Activated gamma-delta T cell treated with anti-CD3 and anti-CD28 coated beads, Interleukin-2, amount 50 U/mL, for 16 hours (primary cell): ENCODE data around the gene AP5Z1.
"Not testable (repeated sequence)": the region's sequence is repeated elsewhere in the genome, so short reads cannot be mapped to it uniquely, and the experiment has no call there.

Source experiments
- DNase-seq: peaks from one replicate; pipeline ENCODE4 v3.0.0-alpha.2; 2020; ENCODE audit warnings: low read depth

Gene AP5Z1

DNA sequence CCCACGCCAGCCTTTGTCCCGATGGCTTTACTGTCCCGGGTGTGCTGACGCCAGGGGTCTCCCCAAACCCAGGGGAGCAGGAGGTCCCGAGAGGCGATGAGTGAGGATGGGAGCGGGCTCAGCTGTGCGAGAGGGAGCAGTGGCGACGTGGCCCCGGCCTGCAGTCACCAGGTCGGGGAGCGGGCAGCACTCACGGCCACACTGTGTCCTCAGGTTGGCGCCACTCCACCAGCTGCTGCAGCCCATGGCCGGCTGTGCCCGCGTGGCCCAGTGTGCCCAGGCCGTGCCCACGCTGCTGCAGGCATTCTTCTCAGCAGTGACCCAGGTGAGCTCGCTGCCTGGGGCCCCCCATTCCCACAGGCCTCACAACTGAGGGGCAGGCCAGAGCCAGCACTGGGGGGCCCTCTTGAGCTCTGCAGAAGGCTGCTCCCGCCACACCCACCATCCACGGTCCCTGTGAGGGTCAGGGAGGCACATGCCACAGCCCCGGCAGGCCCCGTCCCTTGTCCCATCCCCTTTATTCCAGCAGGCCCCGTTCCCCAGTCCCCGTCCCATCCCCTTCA lies 13.3 kb downstream of the AP5Z1 start:
- no peak for DNase-seq

GRCh38 chr7:4789194-4790077 lies 14.0 kb downstream of the AP5Z1 start:
- DNase-seq: no peak

- no peak for DNase-seq
Measured at GRCh38 chr7:4790078-4790465, 14.6 kb downstream of the AP5Z1 start.

- DNase-seq: no peak
Measured at GRCh38 chr7:4790516-4790991, 15.1 kb downstream of the AP5Z1 start.

DNA sequence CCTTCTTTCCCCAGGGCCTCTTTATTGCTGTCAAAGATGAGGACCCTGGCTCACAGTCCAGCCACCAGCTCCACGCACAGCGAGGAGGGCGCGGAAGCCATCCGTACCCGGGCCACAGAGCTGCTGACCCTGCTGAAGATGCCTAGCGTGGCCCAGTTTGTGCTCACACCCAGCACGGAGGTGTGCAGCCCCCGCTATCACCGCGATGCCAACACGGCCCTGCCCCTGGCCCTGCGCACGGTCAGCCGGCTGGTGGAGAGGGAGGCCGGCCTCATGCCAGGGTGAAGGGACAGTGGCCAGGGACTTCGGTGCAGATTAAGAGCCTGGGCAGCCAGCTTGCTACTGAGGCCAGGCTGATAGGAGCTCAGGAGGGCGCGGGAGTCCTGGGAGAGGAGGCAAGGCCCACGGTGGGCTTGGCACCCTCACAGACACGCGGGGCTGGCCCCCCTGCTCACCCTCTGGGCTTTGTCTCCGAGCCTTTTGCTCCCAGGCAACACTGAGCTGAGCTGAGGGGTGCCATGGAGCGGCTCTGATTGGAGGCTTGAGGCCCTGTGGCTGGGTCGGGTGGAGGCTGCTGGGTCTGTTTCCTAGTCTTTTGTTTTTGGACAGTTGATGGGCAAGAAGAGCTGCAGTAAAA lies 15.8 kb downstream of the AP5Z1 start:
- DNase-seq: no peak

DNA sequence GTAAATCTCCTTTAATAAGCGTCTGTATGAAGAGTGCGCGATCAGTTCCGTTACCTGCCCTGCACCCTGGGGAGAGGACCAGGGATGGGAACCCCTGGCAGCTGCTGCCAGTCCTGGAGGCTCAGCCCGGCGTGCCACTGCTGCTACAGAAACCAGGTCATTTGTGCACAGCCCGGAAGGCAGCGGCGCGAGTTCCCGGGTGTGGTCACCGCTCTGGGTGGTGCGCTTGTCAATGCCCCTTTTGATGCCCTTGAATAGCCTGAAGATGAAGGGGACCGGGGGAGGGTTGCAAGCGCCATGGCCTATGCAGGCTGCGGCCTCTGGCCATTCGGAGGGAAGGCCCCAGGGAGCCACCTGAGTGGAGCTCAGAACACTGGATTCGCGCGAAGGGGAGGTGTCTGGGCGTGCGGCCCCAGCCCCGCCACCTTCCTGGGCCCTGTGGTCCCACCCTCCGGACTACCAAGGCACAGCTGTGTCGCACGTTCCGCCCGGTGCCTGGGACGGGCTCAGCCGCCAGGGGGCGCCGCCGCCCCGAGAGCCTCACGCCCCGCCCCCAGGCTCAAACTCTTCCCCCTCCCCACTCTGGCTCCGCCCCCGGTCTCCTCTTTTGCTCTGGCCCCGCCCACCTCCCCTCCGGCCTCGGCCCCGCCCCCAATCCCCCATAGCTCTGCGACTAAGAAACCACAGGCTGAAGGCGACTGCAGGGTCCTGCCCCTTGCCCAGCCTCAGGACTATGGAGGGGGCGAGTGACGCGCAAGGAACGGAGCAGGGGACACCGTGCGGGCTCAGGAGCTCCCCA lies 16.5 kb downstream of the AP5Z1 start:
- DNase-seq: peak; percentile 71

DNA sequence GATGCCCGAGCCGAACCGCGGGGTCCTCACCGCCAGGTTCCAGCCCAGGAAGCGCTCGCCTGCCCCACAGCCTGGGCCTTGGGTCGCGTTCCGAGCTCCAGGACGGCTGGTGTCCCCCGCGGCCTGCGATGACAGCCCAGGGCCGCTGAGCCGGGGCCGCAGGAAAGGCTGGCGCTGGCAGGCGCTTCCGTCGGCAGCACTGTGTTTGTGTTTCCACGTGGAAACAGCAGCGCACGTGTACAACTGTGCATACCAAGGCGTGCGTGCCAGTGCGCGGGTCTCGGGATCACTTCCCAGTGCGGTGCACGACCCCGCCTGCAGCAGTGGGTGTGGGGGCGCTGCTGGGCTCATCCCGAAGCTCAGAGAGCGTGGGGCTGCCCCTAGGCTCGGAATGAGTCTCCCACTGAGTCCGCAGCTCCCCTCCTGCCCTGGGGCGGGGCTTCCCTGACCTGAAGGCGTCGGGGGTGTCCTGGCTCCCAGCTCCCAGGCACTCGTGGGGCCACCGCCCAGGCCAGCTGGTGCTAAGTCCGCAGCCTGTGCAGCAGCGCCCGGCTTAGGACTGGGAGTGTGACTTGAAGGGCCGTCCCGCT lies 17.2 kb downstream of the AP5Z1 start:
- DNase-seq: no peak

DNA sequence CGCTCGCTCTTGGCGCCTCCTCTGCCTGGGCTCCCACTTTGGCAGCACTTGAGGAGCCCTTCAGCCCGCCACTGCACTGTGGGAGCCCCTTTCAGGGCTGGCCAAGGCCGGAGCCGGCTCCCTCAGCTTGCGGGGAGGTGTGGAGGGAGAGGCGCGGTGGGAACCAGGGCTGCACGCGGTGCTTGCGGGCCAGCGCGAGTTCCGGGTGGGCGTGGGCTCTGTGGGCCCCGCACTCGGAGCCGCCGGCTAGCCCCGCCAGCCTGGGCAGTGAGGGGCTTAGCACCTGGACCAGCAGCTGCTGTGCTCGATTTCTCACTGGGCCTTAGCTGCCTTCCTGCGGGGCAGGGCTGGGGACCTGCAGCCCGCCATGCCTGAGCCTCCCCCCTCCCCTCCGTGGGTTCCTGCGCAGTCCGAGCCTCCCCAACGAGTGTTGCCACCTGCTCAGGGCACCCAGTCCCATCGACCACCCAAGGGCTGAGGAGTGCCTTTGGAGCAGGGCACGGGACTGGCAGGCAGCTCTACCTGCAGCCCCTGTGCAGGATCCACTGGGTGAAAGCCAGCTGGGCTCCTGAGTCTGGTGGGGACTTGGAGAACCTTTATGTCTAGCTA lies 18.1 kb downstream of the AP5Z1 start:
- not testable (repeated sequence) for DNase-seq

DNA sequence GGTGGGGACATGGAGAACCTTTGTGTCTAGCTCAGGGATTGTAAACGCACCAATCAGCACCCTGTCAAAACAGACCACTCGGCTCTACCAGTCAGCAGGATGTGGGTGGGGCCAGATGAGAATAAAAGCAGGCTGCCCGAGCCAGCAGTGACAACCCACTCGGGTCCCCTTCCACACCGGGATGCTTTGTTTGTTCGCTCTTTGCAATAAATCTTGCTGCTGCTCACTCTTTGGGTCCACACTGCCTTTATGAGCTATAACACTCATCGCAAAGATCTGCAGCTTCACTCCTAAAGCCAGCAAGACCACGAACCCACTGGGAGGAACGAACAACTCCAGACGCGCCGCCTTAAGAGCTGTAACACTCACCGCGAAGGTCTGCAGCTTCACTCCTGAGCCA lies 18.7 kb downstream of the AP5Z1 start:
- DNase-seq: not testable (repeated sequence)

DNA sequence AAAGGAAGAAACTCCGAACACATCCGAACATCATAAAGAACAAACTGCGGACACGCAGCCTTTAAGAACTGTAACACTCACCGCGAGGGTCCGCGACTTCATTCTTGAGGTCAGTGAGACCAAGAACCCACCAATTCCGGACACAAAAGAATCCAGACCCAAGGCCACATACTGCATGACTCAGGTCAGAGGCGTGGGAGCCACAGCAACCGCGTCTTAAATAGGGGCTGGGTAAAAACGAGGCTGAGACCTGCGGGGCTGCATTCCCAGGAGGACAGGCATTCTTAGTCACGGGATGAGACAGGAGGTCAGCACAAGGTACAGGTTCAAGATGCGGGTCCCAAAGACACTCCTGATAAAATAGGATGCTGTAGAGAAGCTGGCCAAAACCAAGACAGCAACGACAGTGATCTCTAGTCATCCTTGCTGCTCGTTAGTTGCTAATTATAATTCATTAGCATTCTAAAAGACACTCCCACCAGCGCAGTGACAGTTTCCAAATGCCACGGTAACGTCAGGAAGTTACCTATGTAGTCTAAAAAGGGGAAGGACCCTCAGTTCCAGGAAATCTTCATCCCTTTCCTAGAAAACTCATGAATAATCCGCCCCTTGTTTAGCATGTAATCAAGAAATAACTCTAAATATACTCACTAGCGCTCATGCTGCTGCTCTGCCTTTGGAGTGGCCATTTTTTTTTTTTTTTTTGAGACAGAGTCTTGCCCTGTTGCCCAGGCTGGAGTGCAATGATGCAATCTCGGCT lies 19.3 kb downstream of the AP5Z1 start:
- DNase-seq: no peak

DNA sequence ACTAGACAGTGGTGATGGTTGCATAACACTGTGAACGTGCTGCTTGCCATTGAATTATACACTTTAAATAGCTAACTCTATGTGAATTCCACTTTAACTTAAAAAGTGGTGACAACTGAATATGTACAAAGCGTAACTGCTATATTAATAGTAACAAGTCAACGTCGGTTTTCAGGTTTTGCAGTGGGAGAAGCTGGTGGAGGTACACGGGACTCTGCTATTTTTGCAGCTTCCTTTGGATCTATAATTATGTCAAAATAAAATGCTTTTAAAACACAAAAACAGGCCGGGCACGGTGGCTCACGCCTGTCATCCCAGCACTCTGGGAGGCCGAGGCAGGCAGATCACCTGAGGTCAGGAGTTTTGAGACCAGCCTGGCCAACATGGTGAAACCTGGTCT lies 21.0 kb downstream of the AP5Z1 start:
- DNase-seq: no peak

DNA sequence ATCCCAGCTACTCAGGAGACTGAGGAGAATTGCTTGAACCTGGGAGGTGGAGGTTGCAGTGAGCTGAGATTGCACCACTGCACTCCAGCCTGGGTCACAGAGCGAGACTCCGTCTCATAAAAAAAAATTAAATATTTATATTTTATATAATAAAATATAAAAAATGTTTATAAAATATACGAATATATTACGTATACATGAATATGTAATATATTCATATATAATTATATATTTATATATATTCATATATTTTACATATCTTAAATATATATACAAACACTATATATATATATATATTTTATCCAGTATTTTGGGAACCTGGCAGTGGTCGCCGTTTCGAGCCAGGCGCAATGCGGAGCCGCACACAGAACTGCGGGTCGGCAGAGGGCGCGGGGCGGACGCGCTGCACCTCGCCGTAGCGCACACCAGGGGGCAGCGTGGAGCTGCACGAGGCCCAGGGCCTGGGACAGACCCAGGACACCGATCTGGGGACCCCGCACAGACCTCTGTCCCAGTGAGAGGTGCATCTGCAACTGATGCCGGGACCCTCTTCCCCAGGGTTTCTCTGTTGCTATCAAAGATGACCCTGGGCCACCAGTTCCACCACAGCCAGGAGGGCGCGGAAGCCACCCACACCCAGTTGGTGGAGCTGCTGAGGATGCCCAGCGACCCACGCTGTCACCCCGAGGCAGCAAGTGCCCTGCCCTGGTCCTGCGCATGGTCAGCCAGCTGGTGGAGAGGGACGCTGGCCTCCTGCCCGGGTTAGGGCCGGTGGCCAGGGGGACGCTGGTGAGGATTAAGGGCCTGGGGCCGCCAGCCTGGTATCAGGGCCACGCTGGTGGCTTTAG lies 22.7 kb downstream of the AP5Z1 start:
- peak; percentile 29 for DNase-seq

DNA sequence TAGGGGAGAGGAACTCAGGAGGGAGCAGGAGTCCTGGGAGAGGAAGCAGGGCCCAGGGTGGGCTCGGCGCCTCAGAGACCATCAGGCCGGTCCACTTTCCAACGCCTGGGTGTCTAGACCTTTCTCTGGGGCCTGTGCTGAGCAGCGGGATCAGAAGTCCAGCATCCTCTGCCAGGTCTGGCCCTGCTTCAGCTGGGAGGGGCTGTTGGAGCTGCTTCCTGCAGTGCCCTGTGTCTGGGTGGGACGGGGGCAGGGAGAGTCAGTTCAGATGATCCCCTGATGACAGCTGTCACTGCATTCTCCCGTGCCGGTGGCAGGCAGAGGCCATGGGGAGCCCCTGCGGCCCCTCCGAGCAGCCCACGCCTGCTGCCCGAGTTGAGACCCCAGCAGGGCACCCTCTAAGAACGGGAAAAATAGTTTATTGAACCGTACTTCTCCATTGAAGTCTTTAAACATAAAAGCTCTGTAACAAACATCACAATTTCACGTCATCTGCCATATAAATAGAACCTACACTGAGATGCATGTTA lies 23.3 kb downstream of the AP5Z1 start:
- no peak for DNase-seq

DNA sequence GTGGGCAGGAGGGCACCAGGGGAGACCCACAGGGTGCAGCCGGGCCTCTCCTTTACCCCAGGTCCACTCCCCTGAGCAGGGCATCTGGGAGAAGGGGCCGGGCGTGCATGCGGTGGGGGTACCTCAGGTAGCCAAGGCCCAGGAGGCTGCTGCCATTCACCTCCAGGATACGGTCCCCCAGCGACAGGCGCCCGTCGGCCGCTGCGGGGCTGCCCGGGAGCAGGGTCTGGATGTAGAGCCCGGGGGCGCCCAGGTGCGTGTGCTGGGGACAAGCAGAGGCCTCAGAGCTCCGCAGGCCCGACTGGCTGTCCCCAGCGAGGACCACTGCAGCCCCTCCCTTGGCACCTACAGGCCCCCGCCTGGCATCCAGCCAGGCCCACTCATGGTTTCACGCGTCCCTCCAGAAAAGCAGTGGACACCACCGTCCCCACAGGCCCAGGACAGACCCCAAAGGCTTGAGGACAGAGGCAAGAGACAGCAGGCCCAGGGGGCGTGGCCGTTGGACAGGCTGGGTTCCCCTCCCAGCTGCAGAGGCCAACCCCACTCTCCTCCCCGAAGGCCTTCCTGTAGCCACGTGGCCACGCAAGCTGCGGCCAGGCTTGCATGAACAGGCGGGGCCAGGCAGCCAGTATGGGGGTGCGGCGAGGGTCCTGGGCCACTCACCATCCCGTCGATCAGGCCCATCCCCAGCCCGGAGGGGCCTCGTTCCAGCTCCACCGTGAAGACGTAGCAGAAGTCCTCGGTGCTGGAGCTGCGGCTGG lies 24.3 kb downstream of the AP5Z1 start:
- DNase-seq: no peak

DNA sequence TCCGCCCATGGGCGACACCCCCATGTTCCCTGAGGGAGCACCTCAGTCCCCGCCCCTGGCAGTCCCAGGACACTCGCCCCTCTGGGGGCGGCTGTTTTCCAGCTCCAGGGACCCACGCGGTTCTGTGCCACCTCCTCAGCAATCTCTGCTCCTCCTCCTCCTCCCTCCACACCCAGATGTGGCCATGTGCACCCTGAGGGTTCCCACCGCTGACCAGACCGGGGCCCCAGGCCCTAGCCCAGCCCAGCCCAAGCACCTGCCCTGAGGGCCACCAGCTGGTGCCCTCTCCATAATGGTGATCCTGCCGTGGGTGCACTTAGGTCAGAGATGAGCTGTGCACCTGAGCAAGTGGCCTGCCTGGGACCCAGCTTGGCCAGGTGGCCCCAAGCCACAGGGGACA lies 25.1 kb downstream of the AP5Z1 start:
- no peak for DNase-seq

GRCh38 chr7:4800926-4801838 lies 25.8 kb downstream of the AP5Z1 start:
- DNase-seq: no peak

DNA sequence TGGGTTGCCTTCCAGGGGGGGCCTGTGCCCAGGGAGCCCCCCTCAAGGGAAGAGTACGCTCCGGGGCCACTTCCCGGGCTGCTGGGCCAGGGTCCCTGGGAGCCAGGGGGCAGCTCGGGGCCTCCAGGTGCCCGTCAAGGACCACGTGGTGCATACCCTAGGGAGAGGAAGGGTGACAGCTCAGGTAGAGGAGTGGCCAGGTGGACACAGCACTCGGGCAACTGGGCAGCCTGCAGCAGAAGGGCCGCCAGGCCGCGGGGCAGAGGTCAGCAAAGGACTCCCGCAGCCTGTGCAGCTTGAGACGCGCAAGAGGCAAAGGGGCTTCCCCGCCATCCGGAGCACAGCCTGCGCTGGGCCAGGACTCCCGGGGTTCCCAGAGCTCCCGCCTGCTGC lies 26.4 kb downstream of the AP5Z1 start:
- no peak for DNase-seq

- DNase-seq: not testable (repeated sequence)
Measured at GRCh38 chr7:4802577-4802976, 27.2 kb downstream of the AP5Z1 start.
